ENCODE measurements around the gene SNX10. TPM values are rescaled to one million over a fixed set of nuclear protein-coding genes. Genes with fewer than 3 reads are reported as not detected.

SNX10 gene
- total RNA-seq, 1 donor from 2014 or later = 23.6 TPM

GRCh38 chr7:26332698-26333097 is 41.0 kb downstream of the SNX10 start:
- no peak for DNase-seq (ENCODE audit: low read depth)
- no peaks in the 10 kb centered on the region for H3K36me3 ChIP-seq (ENCODE audit: control insufficient read depth, insufficient read depth, low read length)
- no peak for TF ChIP-seq CTCF (IDR thresholded peaks at IDR 0.05; ENCODE audit: insufficient read depth, low read length, poor library complexity, severe bottlenecking)
- no peak overlapping the region for H3K4me3 ChIP-seq (ENCODE audit: low read depth, low read length)
- H3K27me3 ChIP-seq (ENCODE audit: control insufficient read depth, insufficient read depth, low read length) = no peaks in the 10 kb centered on the region

- H3K36me3 ChIP-seq (ENCODE audit: control insufficient read depth, insufficient read depth, low read length) = no peaks in the 10 kb centered on the region
- H3K27me3 ChIP-seq (ENCODE audit: control insufficient read depth, insufficient read depth, low read length) = no peaks in the 10 kb centered on the region
- no peak overlapping the region for H3K4me3 ChIP-seq (ENCODE audit: low read depth, low read length)
- DNase-seq (ENCODE audit: low read depth) = no peak
- TF ChIP-seq CTCF (IDR thresholded peaks at IDR 0.05; ENCODE audit: insufficient read depth, low read length, poor library complexity, severe bottlenecking) = no peak
Observed at GRCh38 chr7:26334166-26334859, 42.7 kb downstream of the SNX10 start.

GRCh38 chr7:26337232-26337865 is 45.7 kb downstream of the SNX10 start:
- H3K4me3 ChIP-seq (ENCODE audit: low read depth, low read length) = no peak overlapping the region
- TF ChIP-seq CTCF (IDR thresholded peaks at IDR 0.05; ENCODE audit: insufficient read depth, low read length, poor library complexity, severe bottlenecking) = no peak
- H3K27me3 ChIP-seq (ENCODE audit: control insufficient read depth, insufficient read depth, low read length) = no peaks in the 10 kb centered on the region
- H3K36me3 ChIP-seq (ENCODE audit: control insufficient read depth, insufficient read depth, low read length) = no peaks in the 10 kb centered on the region
- DNase-seq (ENCODE audit: low read depth) = no peak

- DNase-seq (ENCODE audit: low read depth) = no peak
- H3K27me3 ChIP-seq (ENCODE audit: control insufficient read depth, insufficient read depth, low read length) = no peaks in the 10 kb centered on the region
- TF ChIP-seq CTCF (IDR thresholded peaks at IDR 0.05; ENCODE audit: insufficient read depth, low read length, poor library complexity, severe bottlenecking) = no peak
- H3K36me3 ChIP-seq (ENCODE audit: control insufficient read depth, insufficient read depth, low read length) = no peaks in the 10 kb centered on the region
- no peak overlapping the region for H3K4me3 ChIP-seq (ENCODE audit: low read depth, low read length)
Observed at GRCh38 chr7:26340476-26341018, 48.9 kb downstream of the SNX10 start.

- TF ChIP-seq CTCF (IDR thresholded peaks at IDR 0.05; ENCODE audit: insufficient read depth, low read length, poor library complexity, severe bottlenecking) = no peak
- no peak for DNase-seq (ENCODE audit: low read depth)
- Histone ChIP-seq H3K27me3 (ENCODE audit: control insufficient read depth, insufficient read depth, low read length) (no peaks in the 10 kb centered on the region), H3K36me3 (ENCODE audit: control insufficient read depth, insufficient read depth, low read length) (no peaks in the 10 kb centered on the region), H3K4me3 (ENCODE audit: low read depth, low read length) (no peak overlapping the region)
Observed at GRCh38 chr7:26343320-26343832, 51.7 kb downstream of the SNX10 start.
